Heart left ventricle (tissue), 13 donors: ENCODE measurements around the gene CTSE.

Experiments
- CTCF ChIP-seq, 12 donors: fragments of 200-600 bp; sonication (generic) in 4 of 12; IDR thresholded peaks; one replicate each; pipeline versions ENCODE4 v1.5.0 to v1.8.0; 2018 to 2022; ENCODE audit warnings: antibody characterized with exemption in 12 of 12, mild to moderate bottlenecking in 5 of 12
- POLR2A ChIP-seq, 2 donors: fragments of 450-650 bp; IDR thresholded peaks; one replicate each; pipeline ENCODE4 v1.6.1; 2017; ENCODE audit warnings: antibody characterized with exemption in 2 of 2, mild to moderate bottlenecking in 2 of 2, moderate library complexity in 2 of 2
- donor health status: ischemic (EF 13 %, LVEDD 7.1; RV severe dilation, severe dysfunction).
- donor health status: DM: no; HTN: yes; CAD: no.
- donor health status: DM: no; HTN: no; CAD: no.
- donor health status: ischemic (EF 25% LVEDD 6.9; RV normal size, moderate dysfunction).
- donor health status: ischemic (EF 25% LVEDD 5.7; RV mildly dilated, moderate dysfunction).
- donor health status: ischemic (EF 35%, LVEDD 5.7; RV mildly dilated, moderate dysfunction).
- donor health status: nonischemic (EF 11% LVEDD 7.7; RV severe dilation, severe dysfunction).
- donor health status: DM: yes; HTN: yes; CAD: no.
- donor health status: PGD.
- donor health status: ischemic (EF 29% LVEDD 5.4; RV normal size, mild dysfunction).
- donor health status: nonischemic (EF 23%, LVEDD 6.1; RV moderate dilation, normal function).

GRCh38 chr1:206068314-206068713 is 44.6 kb upstream of the CTSE start:
- TF ChIP-seq CTCF (IDR thresholded peaks at IDR 0.05) (no peak), POLR2A (IDR thresholded peaks at IDR 0.05) (no peak)
